ENCODE data around the gene TTLL9. TPM values are rescaled to one million over a fixed set of nuclear protein-coding genes. Genes with fewer than 3 reads are reported as not detected.

TTLL9 gene
- total and polyA plus RNA-seq, 7 donors = 0.15 to 1.1 TPM; not detected in 5

- Histone ChIP-seq H3K9me3 (no peaks in the 10 kb centered on the region), H3K4me1 (no peaks in the 10 kb centered on the region), H3K27me3 (no peaks in the 10 kb centered on the region), H3K4me3 (no peak overlapping the region), H3K27ac (no peak overlapping the region), H3K36me3 (no peaks in the 10 kb centered on the region)
- no peak for TF ChIP-seq POLR2AphosphoS5 (IDR thresholded peaks at IDR 0.05)
- no peak for TF ChIP-seq POLR2A (IDR thresholded peaks at IDR 0.05)
- TF ChIP-seq EP300 (IDR thresholded peaks at IDR 0.05) = no peak
- TF ChIP-seq, protein P1, sequence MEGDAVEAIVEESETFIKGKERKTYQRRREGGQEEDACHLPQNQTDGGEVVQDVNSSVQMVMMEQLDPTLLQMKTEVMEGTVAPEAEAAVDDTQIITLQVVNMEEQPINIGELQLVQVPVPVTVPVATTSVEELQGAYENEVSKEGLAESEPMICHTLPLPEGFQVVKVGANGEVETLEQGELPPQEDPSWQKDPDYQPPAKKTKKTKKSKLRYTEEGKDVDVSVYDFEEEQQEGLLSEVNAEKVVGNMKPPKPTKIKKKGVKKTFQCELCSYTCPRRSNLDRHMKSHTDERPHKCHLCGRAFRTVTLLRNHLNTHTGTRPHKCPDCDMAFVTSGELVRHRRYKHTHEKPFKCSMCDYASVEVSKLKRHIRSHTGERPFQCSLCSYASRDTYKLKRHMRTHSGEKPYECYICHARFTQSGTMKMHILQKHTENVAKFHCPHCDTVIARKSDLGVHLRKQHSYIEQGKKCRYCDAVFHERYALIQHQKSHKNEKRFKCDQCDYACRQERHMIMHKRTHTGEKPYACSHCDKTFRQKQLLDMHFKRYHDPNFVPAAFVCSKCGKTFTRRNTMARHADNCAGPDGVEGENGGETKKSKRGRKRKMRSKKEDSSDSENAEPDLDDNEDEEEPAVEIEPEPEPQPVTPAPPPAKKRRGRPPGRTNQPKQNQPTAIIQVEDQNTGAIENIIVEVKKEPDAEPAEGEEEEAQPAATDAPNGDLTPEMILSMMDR (IDR thresholded peaks at IDR 0.05) = no peak
- 82 to 83% methylated on average over 5 of the region's 5 CpGs for WGBS, 2 donors
- peak; percentile 37 for DNase-seq
- intact Hi-C loops (cut with DNase I) = no loop called here
Observed at GRCh38 chr20:31908016-31908415, 37.6 kb downstream of the TTLL9 start.

DNA sequence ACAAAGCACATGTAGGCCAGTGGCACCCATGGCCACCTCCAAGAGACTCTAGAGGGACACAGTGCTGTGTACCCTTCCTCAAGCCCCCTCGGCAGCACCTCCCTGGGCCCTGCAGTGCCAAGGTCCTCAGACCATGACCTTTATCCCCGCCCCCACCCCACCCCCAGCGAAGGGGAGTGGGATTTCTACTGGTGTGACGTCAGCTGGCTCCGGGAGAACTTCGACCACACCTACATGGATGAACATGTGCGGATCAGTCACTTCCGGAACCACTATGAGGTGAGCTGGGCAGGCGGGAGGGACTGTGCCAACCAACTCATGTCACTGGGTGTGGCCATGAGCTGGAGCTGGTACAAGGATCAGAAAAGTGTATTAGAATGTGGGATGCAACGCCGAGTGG, 38.0 kb downstream of the TTLL9 start:
- H3K9me3 ChIP-seq = no peaks in the 10 kb centered on the region
- intact Hi-C loops (cut with DNase I) = no loop called here
- WGBS, 2 donors = 73 to 89% methylated on average over 11 of the region's 11 CpGs
- H3K27ac ChIP-seq = no peak overlapping the region
- no peaks in the 10 kb centered on the region for H3K4me1 ChIP-seq
- no peak overlapping the region for H3K4me3 ChIP-seq
- H3K36me3 ChIP-seq = no peaks in the 10 kb centered on the region
- TF ChIP-seq, protein P1 (IDR thresholded peaks at IDR 0.05) = no peak
- TF ChIP-seq POLR2AphosphoS5 (IDR thresholded peaks at IDR 0.05) (no peak), EP300 (IDR thresholded peaks at IDR 0.05) (no peak), POLR2A (IDR thresholded peaks at IDR 0.05) (no peak)
- DNase-seq = peak; percentile 24
- H3K27me3 ChIP-seq = no peaks in the 10 kb centered on the region

- peak; percentile 15 for DNase-seq
- Histone ChIP-seq H3K27ac (no peak overlapping the region), H3K4me3 (no peak overlapping the region), H3K9me3 (no peaks in the 10 kb centered on the region), H3K4me1 (no peaks in the 10 kb centered on the region), H3K36me3 (no peaks in the 10 kb centered on the region), H3K27me3 (no peaks in the 10 kb centered on the region)
- intact Hi-C loops (cut with DNase I) = no loop called here
- TF ChIP-seq, protein P1 (IDR thresholded peaks at IDR 0.05) = no peak
- 88 to 92% methylated on average over 17 of the region's 17 CpGs for WGBS, 2 donors
Observed at GRCh38 chr20:31909253-31910070, 39.0 kb downstream of the TTLL9 start.

GRCh38 chr20:31910071-31910803, 39.8 kb downstream of the TTLL9 start:
- H3K9me3 ChIP-seq = no peaks in the 10 kb centered on the region
- 84 to 89% methylated on average over 4 of the region's 4 CpGs for WGBS, 2 donors
- H3K27ac ChIP-seq = no peak overlapping the region
- intact Hi-C loops (cut with DNase I) = no loop called here
- H3K4me1 ChIP-seq = no peaks in the 10 kb centered on the region
- no peaks in the 10 kb centered on the region for H3K27me3 ChIP-seq
- no peaks in the 10 kb centered on the region for H3K36me3 ChIP-seq
- TF ChIP-seq, protein P1 (IDR thresholded peaks at IDR 0.05) = no peak
- TF ChIP-seq POLR2A (IDR thresholded peaks at IDR 0.05) = no peak
- no peak for TF ChIP-seq EP300 (IDR thresholded peaks at IDR 0.05)
- no peak for TF ChIP-seq POLR2AphosphoS5 (IDR thresholded peaks at IDR 0.05)
- no peak overlapping the region for H3K4me3 ChIP-seq
- peak; percentile 1 for DNase-seq
